BLaER1 treated with 17β-estradiol and CSF1 and Interleukin-3, amounts not matched to agents 10 nM and 100 nM (cell line): ENCODE results near the gene LY6G5B.

ENCODE experiments used
- H3K27ac ChIP-seq, 11 experiments: shearing (Covaris generic); formaldehyde crosslinking; 2 replicates each; pipeline ENCODE4 v1.8.1; 2022
- H3K27me3 ChIP-seq, 11 experiments: shearing (Covaris generic); formaldehyde crosslinking; 2 replicates each; pipeline ENCODE4 v1.8.1; 2022
- H3K36me3 ChIP-seq, 11 experiments: shearing (Covaris generic); formaldehyde crosslinking; 2 replicates each; pipeline ENCODE4 v1.8.1; 2022
- H3K4me1 ChIP-seq, 10 experiments: shearing (Covaris generic); formaldehyde crosslinking; 2 replicates each; pipeline ENCODE4 v1.8.1; 2022
- H3K4me2 ChIP-seq, 11 experiments: shearing (Covaris generic); formaldehyde crosslinking; 2 replicates each; pipeline ENCODE4 v1.8.1; 2022
- H3K4me3 ChIP-seq, 10 experiments: shearing (Covaris generic); formaldehyde crosslinking; 2 replicates each; pipeline ENCODE4 v1.8.1; 2022
- H3K9ac ChIP-seq, 11 experiments: shearing (Covaris generic); formaldehyde crosslinking; 2 replicates each; pipeline ENCODE4 v1.8.1; 2022
- H3K9me3 ChIP-seq, 11 experiments: shearing (Covaris generic); formaldehyde crosslinking; replicated peaks in 1 of 11; 2 replicates each; pipeline ENCODE4 v1.8.1; 2022
- H4K20me1 ChIP-seq, 11 experiments: shearing (Covaris generic); formaldehyde crosslinking; 2 replicates each; pipeline ENCODE4 v1.8.1; 2022
- Cebpa-rat ChIP-seq, 11 experiments: shearing (Covaris generic); IDR thresholded peaks; 2 replicates each; pipeline ENCODE4 v1.8.1; 2022

The LY6G5B gene

GRCh38 chr6:31645325-31645724 is 24.5 kb upstream of the LY6G5B start:
- H3K36me3 ChIP-seq: peaks cover 95 to 100% (median 98%) of the 10 kb centered on the region in 11 experiments
- H3K4me2 ChIP-seq: no peak overlapping the region
- no peak for TF ChIP-seq Cebpa-rat (IDR thresholded peaks at IDR 0.05)
- H3K27ac ChIP-seq: no peak overlapping the region
- H3K9ac ChIP-seq: no peak overlapping the region
- H4K20me1 ChIP-seq: peaks cover under 1 to 75% (median 59%) of the 10 kb centered on the region in 11 experiments; a peak in 20 of 22 replicates
- peaks cover under 1 to 16% (median 3%) of the 10 kb centered on the region in 10 experiments; a peak in 16 of 20 replicates for H3K4me1 ChIP-seq
- H3K4me3 ChIP-seq: no peak overlapping the region
- H3K27me3 ChIP-seq: no peaks in the 10 kb centered on the region
- H3K9me3 ChIP-seq: no peaks in the 10 kb centered on the region

GRCh38 chr6:31651602-31652191 is 18.1 kb upstream of the LY6G5B start:
- H3K27me3 ChIP-seq: no peaks in the 10 kb centered on the region
- peak overlapping the region; percentile 84 to 99 (median 97) for H3K4me2 ChIP-seq
- TF ChIP-seq Cebpa-rat (IDR thresholded peaks at IDR 0.05): no peak
- H3K9me3 ChIP-seq: no peaks in the 10 kb centered on the region
- H3K9ac ChIP-seq: peak overlapping the region; percentile 85 to 96 (median 94)
- H3K4me3 ChIP-seq: peak overlapping the region; percentile 63 to 80 (median 74)
- peak overlapping the region; percentile 91 to 98 (median 96) for H3K27ac ChIP-seq
- peaks cover 0 to 43% (median 22%) of the 10 kb centered on the region in 11 experiments; a peak in 16 of 22 replicates for H4K20me1 ChIP-seq
- H3K36me3 ChIP-seq: peaks cover 46 to 69% (median 49%) of the 10 kb centered on the region in 11 experiments
- peaks cover 27 to 59% (median 34%) of the 10 kb centered on the region in 10 experiments for H3K4me1 ChIP-seq

GRCh38 chr6:31652925-31653724 is 16.7 kb upstream of the LY6G5B start:
- H3K4me3 ChIP-seq: peak overlapping the region; percentile 63 to 80 (median 74)
- H3K27ac ChIP-seq: peak overlapping the region; percentile 91 to 98 (median 96)
- peaks cover 12 to 40% (median 29%) of the 10 kb centered on the region in 11 experiments; a peak in 18 of 22 replicates for H4K20me1 ChIP-seq
- H3K4me1 ChIP-seq: peaks cover 39 to 71% (median 45%) of the 10 kb centered on the region in 10 experiments
- H3K27me3 ChIP-seq: no peaks in the 10 kb centered on the region
- no peak for TF ChIP-seq Cebpa-rat (IDR thresholded peaks at IDR 0.05)
- peaks cover 36 to 69% (median 48%) of the 10 kb centered on the region in 11 experiments for H3K36me3 ChIP-seq
- peak overlapping the region; percentile 85 to 96 (median 94) for H3K9ac ChIP-seq
- H3K4me2 ChIP-seq: peak overlapping the region; percentile 84 to 99 (median 97)
- H3K9me3 ChIP-seq: no peaks in the 10 kb centered on the region

- Histone ChIP-seq H3K27ac (peak overlapping the region in 1 of 11 experiments; percentile 16; a peak in 1 of 22 replicates), H3K9me3 (no peaks in the 10 kb centered on the region), H3K9ac (peak overlapping the region in 2 of 11 experiments; percentile 2 to 28; a peak in 2 of 22 replicates), H3K4me2 (peak overlapping the region in 3 of 11 experiments; percentile 15 to 48 (median 39); a peak in 5 of 22 replicates), H3K4me3 (no peak overlapping the region), H3K27me3 (no peaks in the 10 kb centered on the region), H4K20me1 (peaks cover 15 to 41% (median 30%) of the 10 kb centered on the region in 11 experiments; a peak in 17 of 22 replicates), H3K4me1 (peaks cover 55 to 81% (median 61%) of the 10 kb centered on the region in 10 experiments), H3K36me3 (peaks cover 22 to 57% (median 34%) of the 10 kb centered on the region in 11 experiments)
- no peak for TF ChIP-seq Cebpa-rat (IDR thresholded peaks at IDR 0.05)
Observed at GRCh38 chr6:31654574-31655348, 15.0 kb upstream of the LY6G5B start.

- Histone ChIP-seq H3K27me3 (no peaks in the 10 kb centered on the region), H4K20me1 (peaks cover 15 to 36% (median 29%) of the 10 kb centered on the region in 11 experiments; a peak in 17 of 22 replicates), H3K9me3 (no peaks in the 10 kb centered on the region), H3K4me2 (peak within 1 kb of the TSS in 3 of 11 experiments; percentile 5 to 99 (median 15); a peak in 6 of 22 replicates), H3K9ac (peak within 1 kb of the TSS in 2 of 11 experiments; percentile 2 to 28; a peak in 2 of 22 replicates), H3K27ac (no peak within 1 kb of the TSS), H3K36me3 (peaks cover 14 to 49% (median 29%) of the 10 kb centered on the region in 11 experiments; a peak in 21 of 22 replicates), H3K4me3 (no peak within 1 kb of the TSS), H3K4me1 (peaks cover 52 to 73% (median 60%) of the 10 kb centered on the region in 10 experiments)
- TF ChIP-seq Cebpa-rat (IDR thresholded peaks at IDR 0.05): no peak
Observed at GRCh38 chr6:31655349-31656237, 14.2 kb upstream of the LY6G5B start, which contains the start of gene APOM. Gene APOM (plus strand): TSS chr6:31655894. CDS start chr6:31655967, 73 bp downstream.

GRCh38 chr6:31657406-31658157 is 12.2 kb upstream of the LY6G5B start:
- no peaks in the 10 kb centered on the region for H3K9me3 ChIP-seq
- H3K4me3 ChIP-seq: peak overlapping the region in 5 of 10 experiments; percentile 75 to 91 (median 81); a peak in 3 of 20 replicates
- no peaks in the 10 kb centered on the region for H3K27me3 ChIP-seq
- TF ChIP-seq Cebpa-rat (IDR thresholded peaks at IDR 0.05): no peak
- peak overlapping the region in 7 of 11 experiments; percentile 85 to 95 (median 91); a peak in 11 of 22 replicates for H3K9ac ChIP-seq
- H3K4me1 ChIP-seq: peaks cover 60 to 81% (median 68%) of the 10 kb centered on the region in 10 experiments
- H3K36me3 ChIP-seq: peaks cover 18 to 53% (median 32%) of the 10 kb centered on the region in 11 experiments; a peak in 20 of 22 replicates
- peak overlapping the region; percentile 96 to 100 (median 99) for H3K4me2 ChIP-seq
- peak overlapping the region in 2 of 11 experiments; percentile 1 to 32; a peak in 2 of 22 replicates for H3K27ac ChIP-seq
- H4K20me1 ChIP-seq: peaks cover 5 to 35% (median 20%) of the 10 kb centered on the region in 11 experiments; a peak in 14 of 22 replicates
